ENCODE results near the gene DSTYK.

Gene DSTYK, protein sequence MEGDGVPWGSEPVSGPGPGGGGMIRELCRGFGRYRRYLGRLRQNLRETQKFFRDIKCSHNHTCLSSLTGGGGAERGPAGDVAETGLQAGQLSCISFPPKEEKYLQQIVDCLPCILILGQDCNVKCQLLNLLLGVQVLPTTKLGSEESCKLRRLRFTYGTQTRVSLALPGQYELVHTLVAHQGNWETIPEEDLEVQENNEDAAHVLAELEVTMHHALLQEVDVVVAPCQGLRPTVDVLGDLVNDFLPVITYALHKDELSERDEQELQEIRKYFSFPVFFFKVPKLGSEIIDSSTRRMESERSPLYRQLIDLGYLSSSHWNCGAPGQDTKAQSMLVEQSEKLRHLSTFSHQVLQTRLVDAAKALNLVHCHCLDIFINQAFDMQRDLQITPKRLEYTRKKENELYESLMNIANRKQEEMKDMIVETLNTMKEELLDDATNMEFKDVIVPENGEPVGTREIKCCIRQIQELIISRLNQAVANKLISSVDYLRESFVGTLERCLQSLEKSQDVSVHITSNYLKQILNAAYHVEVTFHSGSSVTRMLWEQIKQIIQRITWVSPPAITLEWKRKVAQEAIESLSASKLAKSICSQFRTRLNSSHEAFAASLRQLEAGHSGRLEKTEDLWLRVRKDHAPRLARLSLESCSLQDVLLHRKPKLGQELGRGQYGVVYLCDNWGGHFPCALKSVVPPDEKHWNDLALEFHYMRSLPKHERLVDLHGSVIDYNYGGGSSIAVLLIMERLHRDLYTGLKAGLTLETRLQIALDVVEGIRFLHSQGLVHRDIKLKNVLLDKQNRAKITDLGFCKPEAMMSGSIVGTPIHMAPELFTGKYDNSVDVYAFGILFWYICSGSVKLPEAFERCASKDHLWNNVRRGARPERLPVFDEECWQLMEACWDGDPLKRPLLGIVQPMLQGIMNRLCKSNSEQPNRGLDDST

DNA sequence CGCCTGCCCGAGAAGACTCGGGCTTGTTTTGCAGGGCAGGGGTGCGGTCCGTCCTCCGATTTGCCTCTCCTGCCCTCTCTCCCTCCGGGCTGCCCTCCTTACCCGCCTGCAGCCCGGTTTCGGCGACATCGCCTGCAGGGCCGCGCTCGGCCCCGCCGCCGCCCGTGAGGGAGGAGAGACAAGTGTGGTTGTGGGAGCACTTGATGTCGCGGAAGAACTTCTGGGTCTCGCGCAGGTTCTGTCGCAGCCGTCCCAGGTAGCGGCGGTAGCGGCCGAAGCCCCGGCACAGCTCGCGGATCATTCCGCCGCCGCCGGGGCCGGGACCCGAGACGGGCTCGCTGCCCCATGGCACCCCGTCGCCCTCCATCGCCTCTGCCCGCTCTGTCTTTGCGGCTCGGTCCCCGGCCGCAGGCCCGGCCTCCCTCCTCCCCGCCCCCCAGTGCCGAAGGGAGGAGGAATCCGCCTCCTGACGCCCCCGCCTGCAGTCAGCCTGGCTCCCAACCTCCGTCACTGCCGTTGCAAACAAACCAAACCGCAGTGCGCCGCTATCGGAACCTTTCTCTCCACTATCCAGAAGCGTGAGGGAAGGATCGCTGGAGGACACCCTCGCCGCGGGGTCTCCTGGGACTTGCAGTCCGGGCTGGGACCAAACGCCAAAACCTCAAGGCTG is at the start of gene DSTYK:
Gene DSTYK, minus strand, starts transcription at position 534 of the 670 bp plus-strand sequence. Its CDS starts 167 bp downstream, at position 367.
- TF ChIP-seq GATA2 (IDR thresholded peaks at IDR 0.05; ENCODE audit: low read depth, low read length), result no peak
- TF ChIP-seq GATA3 (IDR thresholded peaks at IDR 0.05; ENCODE audit: low read depth, low read length), result no peak

DNA sequence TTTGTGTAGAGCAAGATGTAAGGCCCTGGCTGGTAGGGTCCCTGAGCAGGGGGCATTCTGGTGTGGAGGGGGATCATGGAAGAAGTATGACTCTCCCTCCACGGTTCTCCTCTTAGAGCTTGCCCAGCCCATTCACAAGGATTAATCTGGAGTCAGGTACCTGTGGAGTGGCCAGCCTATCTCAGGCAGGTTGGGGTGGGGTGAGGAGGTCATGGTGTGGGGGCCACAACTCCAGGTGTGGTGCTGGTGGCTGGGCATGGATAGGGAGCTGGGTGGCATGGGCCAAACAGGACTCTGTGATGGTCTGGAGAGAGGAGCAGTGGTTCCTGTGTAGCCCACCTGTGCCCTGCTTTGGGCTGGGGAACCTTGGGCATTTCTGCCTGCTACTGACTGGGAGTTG is 48.5 kb upstream of the DSTYK start:
- no peak for TF ChIP-seq GATA3 (IDR thresholded peaks at IDR 0.05; ENCODE audit: low read depth, low read length)

DNA sequence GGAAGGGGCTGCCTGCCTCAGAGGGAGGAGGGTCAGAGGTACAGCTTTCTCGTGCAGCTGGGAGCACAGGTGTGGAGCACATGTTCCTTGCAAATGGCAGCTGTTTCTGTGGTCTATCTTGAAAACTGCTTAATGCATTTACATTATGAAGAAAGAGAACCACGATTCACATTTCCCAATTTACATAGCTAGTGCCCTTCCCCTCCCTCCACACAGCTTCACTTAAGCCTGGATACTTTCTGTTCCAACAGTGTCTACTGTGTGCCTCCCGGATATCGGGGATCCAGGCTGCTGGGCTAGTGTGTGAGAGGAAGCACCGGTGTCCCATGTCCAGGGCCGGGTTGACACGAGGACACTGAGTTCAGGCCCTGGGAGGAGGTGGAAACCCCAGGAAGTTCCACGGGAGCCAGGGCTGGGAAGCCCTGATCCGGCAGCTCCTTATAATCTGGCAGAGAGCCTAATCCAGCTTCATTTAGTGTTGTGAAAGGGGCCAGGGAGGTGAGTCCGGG is 47.9 kb upstream of the DSTYK start:
- no peak for TF ChIP-seq GATA2 (IDR thresholded peaks at IDR 0.05; ENCODE audit: low read depth, low read length)

DNA sequence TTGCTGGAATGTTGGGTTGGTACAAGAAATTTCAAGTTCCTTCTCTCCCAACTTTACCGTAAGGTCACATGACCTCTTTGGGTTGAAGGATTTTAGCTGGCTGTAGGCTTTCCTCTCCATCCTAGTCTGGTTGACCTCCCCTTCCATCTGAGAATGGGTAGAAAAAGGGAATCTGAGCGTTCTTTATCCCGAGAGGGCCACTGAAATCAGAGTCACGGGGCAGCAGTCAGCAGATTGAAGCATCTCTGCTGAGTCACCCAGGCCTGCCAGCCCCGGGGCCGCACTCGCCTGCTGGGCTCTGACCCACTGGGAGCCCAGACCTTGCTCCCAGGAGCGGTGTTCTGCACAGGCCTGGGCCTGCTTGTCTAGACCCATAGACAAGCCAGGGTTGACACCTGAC is 47.2 kb upstream of the DSTYK start:
- TF ChIP-seq GATA3 (IDR thresholded peaks at IDR 0.05; ENCODE audit: low read depth, low read length) (no peak), GATA2 (IDR thresholded peaks at IDR 0.05; ENCODE audit: low read depth, low read length) (no peak)

DNA sequence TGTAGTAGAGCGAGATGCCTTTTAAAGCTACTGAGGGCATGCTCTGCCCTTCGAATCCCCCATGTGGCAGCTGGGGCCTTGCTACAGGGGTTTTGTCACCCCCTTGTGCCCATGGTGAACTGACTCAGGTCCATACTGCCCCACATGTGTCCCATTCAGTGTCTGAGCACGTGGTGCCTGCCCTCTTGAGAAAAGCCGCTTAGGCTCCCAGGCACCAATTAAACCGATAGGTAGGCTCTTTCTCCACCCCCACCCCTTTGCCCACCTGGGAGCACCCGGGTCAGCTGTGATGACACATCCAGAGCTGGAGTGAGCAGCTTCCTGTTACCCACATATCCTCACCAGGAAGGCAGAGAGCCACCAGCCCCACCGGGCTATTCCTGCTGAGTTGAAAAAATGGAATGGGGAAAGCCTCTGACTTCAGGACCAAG is 46.8 kb upstream of the DSTYK start:
- no peak for TF ChIP-seq GATA2 (IDR thresholded peaks at IDR 0.05; ENCODE audit: low read depth, low read length)
- no peak for TF ChIP-seq GATA3 (IDR thresholded peaks at IDR 0.05; ENCODE audit: low read depth, low read length)

DNA sequence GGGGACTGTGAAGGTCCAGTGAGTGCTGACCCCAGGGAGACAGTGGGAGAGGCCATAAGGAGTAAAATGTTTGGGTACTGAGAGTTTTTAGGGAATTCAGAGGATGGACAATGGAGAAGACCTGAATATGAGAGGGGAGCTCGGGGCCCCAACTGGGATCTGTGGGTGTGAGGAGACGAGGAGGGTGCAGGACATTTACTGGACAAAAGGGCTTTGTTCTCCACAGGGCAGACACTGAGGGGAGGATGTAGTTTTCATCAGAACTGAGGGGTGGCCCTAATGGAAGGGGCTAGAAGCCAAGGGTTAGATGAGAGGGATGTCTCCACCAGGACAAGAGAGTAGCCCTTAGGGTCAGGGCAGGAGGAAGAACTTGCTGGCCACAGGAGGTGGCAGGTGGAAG is 46.2 kb upstream of the DSTYK start:
- no peak for TF ChIP-seq GATA2 (IDR thresholded peaks at IDR 0.05; ENCODE audit: low read depth, low read length)
- TF ChIP-seq GATA3 (IDR thresholded peaks at IDR 0.05; ENCODE audit: low read depth, low read length), result no peak

DNA sequence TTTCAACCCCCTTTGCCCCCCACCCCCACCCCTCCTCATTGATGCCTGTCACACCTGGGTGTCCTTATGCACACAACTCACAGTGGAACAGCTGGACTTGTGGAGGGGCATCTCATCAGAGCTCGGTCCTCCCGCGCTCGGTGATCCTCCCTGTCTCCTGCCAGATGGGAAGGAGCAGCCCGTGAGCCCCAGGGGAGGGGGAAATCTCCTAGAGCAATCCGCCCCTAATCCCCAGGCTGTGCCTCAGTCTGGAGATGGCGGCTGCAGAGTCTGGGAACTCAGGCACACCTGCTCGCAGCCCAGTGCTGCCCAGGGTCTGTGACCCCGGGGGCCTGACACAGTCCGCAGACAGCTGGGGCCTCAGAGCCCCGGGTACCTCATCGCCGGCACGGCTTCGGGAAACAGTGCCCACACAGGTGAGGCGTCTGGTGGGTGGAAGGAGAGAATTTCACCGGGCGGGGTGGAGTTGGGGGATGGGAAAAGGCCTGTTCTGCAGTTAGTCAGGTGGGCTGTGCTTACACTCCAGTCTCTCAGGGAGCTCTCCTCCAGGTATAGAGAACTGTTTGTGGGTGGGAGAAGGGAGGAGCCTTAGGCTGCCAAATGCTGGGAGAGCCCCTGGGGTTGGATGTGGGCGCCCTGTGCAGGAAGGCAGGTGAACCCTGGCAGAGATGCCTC is 45.6 kb upstream of the DSTYK start:
- TF ChIP-seq GATA3 (IDR thresholded peaks at IDR 0.05; ENCODE audit: low read depth, low read length), result no peak
- TF ChIP-seq GATA2 (IDR thresholded peaks at IDR 0.05; ENCODE audit: low read depth, low read length), result no peak

DNA sequence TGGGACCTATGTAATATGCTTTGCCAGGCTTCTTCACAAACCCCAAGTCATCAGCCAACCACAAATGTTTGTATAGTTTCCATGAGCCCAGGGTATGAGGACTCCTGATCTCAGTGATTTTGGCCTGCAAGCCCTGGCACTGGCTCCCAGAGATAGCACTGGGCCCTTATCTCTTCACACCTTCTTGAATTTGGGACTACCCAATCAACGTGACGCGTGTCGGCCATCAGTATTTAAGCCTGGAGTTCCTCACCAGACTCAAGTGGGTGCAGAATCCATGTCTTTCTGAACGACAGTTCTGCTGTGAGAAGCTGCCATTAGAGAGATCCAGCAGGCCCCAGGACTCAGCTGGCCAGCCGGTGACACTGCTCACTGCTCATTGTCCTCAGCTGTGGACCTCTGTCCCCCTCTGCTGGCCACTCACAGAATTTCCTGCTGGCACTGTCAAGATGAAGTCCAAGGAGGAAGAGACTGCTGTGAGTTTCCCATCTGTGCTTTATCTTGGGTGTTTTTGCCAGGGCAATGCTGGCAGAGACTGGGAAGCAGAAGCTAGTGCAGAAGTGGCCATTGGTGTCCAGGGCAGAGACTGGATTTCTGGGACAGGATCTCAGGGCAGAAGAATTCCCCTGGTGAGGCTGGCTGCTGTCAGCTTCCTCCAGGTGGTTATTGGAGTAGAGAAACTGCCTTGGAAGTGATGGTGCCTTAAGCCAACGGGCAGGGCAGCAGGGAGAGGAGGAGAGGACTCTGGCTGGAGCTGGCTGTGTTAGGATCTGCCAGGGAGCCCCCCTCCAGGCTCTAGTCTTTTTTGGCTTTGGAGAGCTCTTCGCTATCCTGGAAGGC is 44.7 kb upstream of the DSTYK start:
- TF ChIP-seq GATA2 (IDR thresholded peaks at IDR 0.05; ENCODE audit: low read depth, low read length) (no peak), GATA3 (IDR thresholded peaks at IDR 0.05; ENCODE audit: low read depth, low read length) (no peak)

DNA sequence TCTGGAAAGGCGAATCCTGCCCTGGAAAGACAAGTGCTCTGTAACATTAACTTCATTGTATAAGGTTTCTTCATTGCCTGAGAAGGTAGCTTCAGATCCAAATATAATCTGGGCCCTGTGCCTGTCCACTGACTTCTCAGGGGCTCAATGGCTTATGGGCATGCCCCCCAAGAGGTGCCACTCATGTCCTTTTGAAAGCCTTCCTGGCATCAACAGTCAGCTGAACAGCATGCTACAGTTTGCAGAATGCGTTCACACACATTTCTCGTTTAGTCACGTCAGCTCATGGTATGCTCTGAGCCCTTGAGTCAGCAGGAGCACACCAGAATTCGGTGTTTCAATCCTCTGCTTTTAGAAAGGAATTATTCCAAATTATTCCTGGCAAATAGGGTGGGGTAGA is 40.1 kb upstream of the DSTYK start:
- no peak for TF ChIP-seq GATA2 (IDR thresholded peaks at IDR 0.05; ENCODE audit: low read depth, low read length)
- TF ChIP-seq GATA3 (IDR thresholded peaks at IDR 0.05; ENCODE audit: low read depth, low read length), result no peak

DNA sequence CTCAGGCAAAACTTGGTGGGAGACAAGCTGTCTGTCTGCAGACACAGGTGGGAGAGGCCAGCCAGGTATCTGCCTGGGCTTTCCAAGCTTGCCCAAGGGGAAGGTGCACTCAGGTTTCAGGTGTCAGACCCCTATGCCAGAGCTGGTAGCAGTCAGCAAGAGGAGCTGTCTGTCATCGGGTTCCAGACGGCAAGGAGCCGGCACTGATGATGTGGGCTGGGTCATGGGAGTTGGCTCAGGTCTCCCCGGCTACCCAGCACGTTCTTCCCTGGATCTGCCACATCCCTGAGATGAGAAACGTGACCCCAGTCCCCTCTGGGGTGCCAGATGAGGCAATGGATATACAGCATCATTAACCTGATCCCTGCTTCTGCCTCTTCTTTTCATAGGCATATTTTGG is 39.2 kb upstream of the DSTYK start:
- TF ChIP-seq GATA3 (IDR thresholded peaks at IDR 0.05; ENCODE audit: low read depth, low read length) (no peak), GATA2 (IDR thresholded peaks at IDR 0.05; ENCODE audit: low read depth, low read length) (no peak)

DNA sequence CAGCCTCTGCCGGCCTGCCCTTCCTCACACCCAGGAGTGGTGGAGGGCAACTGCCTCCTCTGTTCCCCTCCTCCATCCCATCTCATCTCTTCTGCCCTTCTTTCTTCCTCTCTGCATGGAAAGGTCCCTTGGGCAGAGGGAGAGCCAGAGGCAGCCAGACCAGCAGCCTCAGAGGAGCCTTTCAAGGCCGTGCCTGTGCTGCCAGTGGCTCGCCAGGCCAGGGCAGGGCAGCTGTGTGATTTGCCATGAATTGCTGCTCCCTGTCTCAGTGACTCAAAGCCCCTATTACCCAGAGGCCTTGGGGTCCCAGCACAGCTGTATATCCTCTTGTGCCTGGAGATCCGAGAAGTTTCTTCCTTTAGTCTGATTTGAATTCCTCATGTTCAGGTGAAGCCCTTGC is 38.1 kb upstream of the DSTYK start:
- TF ChIP-seq GATA2 (IDR thresholded peaks at IDR 0.05; ENCODE audit: low read depth, low read length) (no peak), GATA3 (IDR thresholded peaks at IDR 0.05; ENCODE audit: low read depth, low read length) (no peak)

DNA sequence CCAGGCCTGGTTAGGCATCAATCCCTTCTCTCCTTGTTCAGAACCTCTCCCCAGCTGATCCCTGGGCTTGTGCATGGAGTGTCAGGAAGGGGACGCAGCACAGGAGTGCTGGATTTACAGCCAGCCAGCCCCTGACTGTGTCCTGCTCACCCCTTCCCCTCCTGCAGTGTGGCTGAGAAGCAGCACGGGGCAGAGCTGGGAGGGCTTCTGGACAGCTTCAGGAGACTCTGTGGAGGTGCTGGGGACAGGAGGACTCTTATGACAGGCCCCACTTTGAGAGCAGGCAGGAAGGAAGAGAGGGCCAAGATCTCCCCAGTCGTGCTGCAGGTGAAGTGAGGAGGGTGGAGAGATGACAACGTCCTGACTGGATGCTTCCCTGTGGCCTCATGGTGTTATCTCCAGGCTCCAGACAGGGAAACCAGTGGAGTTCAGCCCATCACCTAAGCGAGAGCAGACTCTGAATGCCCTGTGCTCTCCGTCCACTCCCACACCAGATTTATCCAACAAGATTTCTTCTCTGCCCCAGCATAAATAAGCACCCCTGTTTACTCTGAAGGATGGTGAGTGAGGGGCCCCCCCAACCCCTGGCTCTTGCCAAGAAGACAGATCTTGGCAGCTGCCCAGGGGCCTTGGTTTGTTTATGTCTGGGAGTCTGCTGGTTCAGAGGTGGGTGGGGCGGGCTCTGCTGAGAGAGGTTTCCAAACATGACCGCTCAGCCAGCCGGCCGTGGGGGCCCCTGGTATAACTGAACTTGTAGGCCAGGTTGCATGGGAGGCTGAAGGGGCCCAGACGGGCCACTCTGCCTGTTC is 37.5 kb upstream of the DSTYK start:
- TF ChIP-seq GATA3 (IDR thresholded peaks at IDR 0.05; ENCODE audit: low read depth, low read length) (no peak), GATA2 (IDR thresholded peaks at IDR 0.05; ENCODE audit: low read depth, low read length) (no peak)

All from SH-SY5Y (cell line).